Ovary (tissue), 9 donors: ENCODE measurements around the gene RFX3. TPM values are rescaled to one million over a fixed set of nuclear protein-coding genes. Genes with fewer than 3 reads are reported as not detected.
"Not testable (repeated sequence)": the region's sequence is repeated elsewhere in the genome, so short reads cannot be mapped to it uniquely, and the experiment has no call there.

Experiments
- DNase-seq, 5 donors: peaks; one replicate each; pipeline ENCODE4 v3.0.0-alpha.2; 2019 to 2020
- H3K27ac ChIP-seq, 2 donors: fragments of 200-600 bp; one replicate each; pipeline versions ENCODE4 v1.5.1 to v1.8.0; 2019 to 2022
- H3K27me3 ChIP-seq: fragments of 200-600 bp; one replicate; pipeline ENCODE4 v1.8.0; 2022
- H3K36me3 ChIP-seq: fragments of 200-600 bp; sonication (generic); one replicate; pipeline ENCODE4 v1.5.1; 2019
- H3K4me1 ChIP-seq: one replicate; pipeline ENCODE4 v1.8.1; 2013; ENCODE audit warnings: mild to moderate bottlenecking, moderate library complexity; ENCODE audit not compliant: insufficient read depth
- H3K4me3 ChIP-seq: fragments of 200-600 bp; sonication (generic); one replicate; pipeline ENCODE4 v1.5.1; 2017
- H3K9me3 ChIP-seq, 2 donors: fragments of 200-600 bp in 1 of 2; sonication (generic) in 1 of 2; one replicate each; pipeline versions ENCODE4 v1.5.1 to v1.8.1; 2013 to 2019; ENCODE audit warnings: mild to moderate bottlenecking in 1 of 2, moderate library complexity in 1 of 2
- EP300 ChIP-seq: sonication (generic); formaldehyde crosslinking; IDR thresholded peaks from one replicate; pipeline ENCODE4 v1.6.1; 2017; ENCODE audit warnings: antibody characterized with exemption
- POLR2A ChIP-seq: fragments of 450-650 bp; IDR thresholded peaks from one replicate; pipeline ENCODE4 v1.6.1; 2017; ENCODE audit warnings: antibody characterized with exemption, mild to moderate bottlenecking, moderate library complexity
- WGBS, 3 donors: extraction: QIAGEN DNeasy Blood & Tissue Kit in 1 of 3; methylation state at CpG; one replicate each; pipeline versions ENCODE4 v1.1.5 to v1.1.7; 2013 to 2017; 5-methylcytosine and 5-hydroxymethylcytosine counted together
- intact Hi-C, 4 donors: fragments of 100-400 bp; cut with DNase I; formaldehyde crosslinking; loops; one replicate each; pipeline versions ENCODE4 v1.11.0 to v1.15.1; 2022 to 2023
- polyA plus RNA-seq, 2 donors: library from polyadenylated mRNA; stranded (reverse); fragments of 200-250 nt in 1 of 2; fragments of 350-450 nt in 1 of 2; fragmentation: Illumina TruSeq in 1 of 2; extraction: RNeasy Lipid Tissue Mini Kit (QIAGEN cat#74804) in 1 of 2; gene quantifications; one replicate each; pipeline ENCODE4 v1.2.3, GENCODE V29; 2013 to 2014
- total RNA-seq, 7 donors: library from RNA; depleted of rRNA in 2 of 7; stranded (reverse); fragments of >200 nt in 2 of 7; fragmentation: NEBNext Ultra II Directional in 3 of 7; extraction: Animal tissue kit (Norgen Biotek cat#: 25700) in 3 of 7; gene quantifications; one replicate each; pipeline versions ENCODE4 v1.1.0 to v1.2.4, GENCODE V29; 2016 to 2023
- TF ChIP-seq, protein P1 (sequence below), 3 donors: fragments of 450-650 bp in 2 of 3; fragments of 200-600 bp in 1 of 3; IDR thresholded peaks; one replicate each; pipeline versions ENCODE4 v1.5.1 to v1.8.0; 2016 to 2022; ENCODE audit warnings: antibody characterized with exemption in 3 of 3, mild to moderate bottlenecking in 1 of 3
- donor health status: DM: no; HTN: no; CAD: no; lungs with moderate emphysema.
- donor health status: DM: no; HTN: no; CAD: no.
- donor health status: Bipolar disorder and iron deficiency.
- donor health status: DM: yes; HTN: yes; CAD: no.
- donor health status: DM: no; HTN: no; CAD: no.
- donor health status: DM: yes; HTN: yes; CAD: no.

RFX3 gene
- total and polyA plus RNA-seq, 9 donors = 2.6 to 22.7 (median 15.4) TPM

DNA sequence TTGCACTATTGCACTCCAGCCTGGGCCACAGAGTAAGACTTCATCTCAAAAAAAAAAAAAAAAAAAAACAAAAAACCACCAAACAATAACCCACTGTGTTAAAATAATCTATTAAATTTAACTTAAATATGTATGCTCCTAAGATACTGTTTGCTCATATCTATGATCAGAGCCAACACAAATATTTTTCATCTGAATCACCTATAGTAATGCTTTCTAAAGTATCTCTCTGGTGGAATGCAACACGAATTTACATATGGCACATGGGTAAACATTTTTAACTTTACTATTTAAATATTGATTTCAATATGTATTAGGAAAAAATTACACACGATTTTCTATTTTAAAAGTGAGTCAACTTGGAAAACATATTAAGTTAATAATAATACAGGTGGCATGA, 196.4 kb downstream of the RFX3 start:
- Histone ChIP-seq H3K27me3 (no peaks in the 10 kb centered on the region), H3K36me3 (no peaks in the 10 kb centered on the region), H3K4me3 (no peak overlapping the region), H3K4me1 (no peaks in the 10 kb centered on the region), H3K27ac (no peak overlapping the region), H3K9me3 (no peaks in the 10 kb centered on the region)
- no peak for DNase-seq
- intact Hi-C loops = no loop called here
- TF ChIP-seq EP300 = no peak
- TF ChIP-seq, protein P1, sequence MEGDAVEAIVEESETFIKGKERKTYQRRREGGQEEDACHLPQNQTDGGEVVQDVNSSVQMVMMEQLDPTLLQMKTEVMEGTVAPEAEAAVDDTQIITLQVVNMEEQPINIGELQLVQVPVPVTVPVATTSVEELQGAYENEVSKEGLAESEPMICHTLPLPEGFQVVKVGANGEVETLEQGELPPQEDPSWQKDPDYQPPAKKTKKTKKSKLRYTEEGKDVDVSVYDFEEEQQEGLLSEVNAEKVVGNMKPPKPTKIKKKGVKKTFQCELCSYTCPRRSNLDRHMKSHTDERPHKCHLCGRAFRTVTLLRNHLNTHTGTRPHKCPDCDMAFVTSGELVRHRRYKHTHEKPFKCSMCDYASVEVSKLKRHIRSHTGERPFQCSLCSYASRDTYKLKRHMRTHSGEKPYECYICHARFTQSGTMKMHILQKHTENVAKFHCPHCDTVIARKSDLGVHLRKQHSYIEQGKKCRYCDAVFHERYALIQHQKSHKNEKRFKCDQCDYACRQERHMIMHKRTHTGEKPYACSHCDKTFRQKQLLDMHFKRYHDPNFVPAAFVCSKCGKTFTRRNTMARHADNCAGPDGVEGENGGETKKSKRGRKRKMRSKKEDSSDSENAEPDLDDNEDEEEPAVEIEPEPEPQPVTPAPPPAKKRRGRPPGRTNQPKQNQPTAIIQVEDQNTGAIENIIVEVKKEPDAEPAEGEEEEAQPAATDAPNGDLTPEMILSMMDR (IDR thresholded peaks at IDR 0.05) = no peak
- TF ChIP-seq POLR2A = no peak
- 85 to 91% (median 90%) methylated on average over 2 of the region's 2 CpGs for WGBS, 3 donors

DNA sequence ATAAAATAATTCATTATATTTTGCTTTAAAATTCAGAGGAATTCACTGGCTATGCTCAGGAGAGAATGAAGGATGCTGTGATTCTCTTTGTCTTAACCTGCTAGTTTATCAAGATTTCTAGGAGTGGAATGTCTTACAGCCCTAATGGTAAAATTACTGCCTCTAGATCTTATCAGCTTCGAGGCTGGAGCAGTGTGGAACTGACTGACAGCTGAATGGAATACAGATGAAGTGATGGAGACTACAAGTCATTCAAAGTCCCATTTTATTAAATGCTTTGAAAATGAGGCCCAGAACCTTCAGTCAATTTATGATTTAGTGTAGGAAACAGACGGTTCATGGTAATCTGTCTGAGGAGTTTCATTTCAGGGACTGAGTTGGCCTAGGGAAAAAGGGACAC, 202.1 kb downstream of the RFX3 start:
- no peak for DNase-seq
- TF ChIP-seq, protein P1 (IDR thresholded peaks at IDR 0.05) = no peak
- TF ChIP-seq POLR2A (no peak), EP300 (no peak)
- 51 to 68% (median 66%) methylated on average over 2 of the region's 2 CpGs for WGBS, 3 donors
- no peaks in the 10 kb centered on the region for H3K4me1 ChIP-seq
- no peak overlapping the region for H3K27ac ChIP-seq
- H3K36me3 ChIP-seq = no peaks in the 10 kb centered on the region
- intact Hi-C loops = no loop called here
- no peaks in the 10 kb centered on the region for H3K27me3 ChIP-seq
- no peak overlapping the region for H3K4me3 ChIP-seq
- H3K9me3 ChIP-seq = no peaks in the 10 kb centered on the region

DNA sequence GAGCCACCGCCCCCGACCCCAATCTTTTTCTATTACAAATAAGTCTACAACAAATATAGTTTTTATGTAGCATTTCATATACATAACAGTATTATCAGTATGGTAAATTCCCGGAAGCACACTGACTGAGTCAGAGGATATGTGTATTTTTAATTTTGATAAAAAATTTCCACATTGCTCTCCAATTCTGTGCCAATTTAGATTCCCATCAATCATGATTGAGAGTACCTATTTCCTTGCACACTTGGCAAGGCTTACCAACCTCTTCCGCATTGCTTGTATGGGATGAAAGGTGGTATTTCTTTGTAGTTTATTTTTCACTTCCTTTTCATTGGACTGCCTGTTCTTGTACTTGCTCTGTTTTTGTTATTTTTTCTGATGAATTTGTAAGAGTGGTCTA, 204.6 kb downstream of the RFX3 start:
- intact Hi-C loops = no loop called here
- no peaks in the 10 kb centered on the region for H3K27me3 ChIP-seq
- no peak overlapping the region for H3K27ac ChIP-seq
- H3K36me3 ChIP-seq = no peaks in the 10 kb centered on the region
- no peaks in the 10 kb centered on the region for H3K9me3 ChIP-seq
- DNase-seq = no peak
- WGBS, 3 donors = 66 to 89% (median 77%) methylated on average over 4 of the region's 4 CpGs
- TF ChIP-seq, protein P1 (IDR thresholded peaks at IDR 0.05) = no peak
- TF ChIP-seq POLR2A (no peak), EP300 (no peak)
- no peaks in the 10 kb centered on the region for H3K4me1 ChIP-seq
- H3K4me3 ChIP-seq = no peak overlapping the region

DNA sequence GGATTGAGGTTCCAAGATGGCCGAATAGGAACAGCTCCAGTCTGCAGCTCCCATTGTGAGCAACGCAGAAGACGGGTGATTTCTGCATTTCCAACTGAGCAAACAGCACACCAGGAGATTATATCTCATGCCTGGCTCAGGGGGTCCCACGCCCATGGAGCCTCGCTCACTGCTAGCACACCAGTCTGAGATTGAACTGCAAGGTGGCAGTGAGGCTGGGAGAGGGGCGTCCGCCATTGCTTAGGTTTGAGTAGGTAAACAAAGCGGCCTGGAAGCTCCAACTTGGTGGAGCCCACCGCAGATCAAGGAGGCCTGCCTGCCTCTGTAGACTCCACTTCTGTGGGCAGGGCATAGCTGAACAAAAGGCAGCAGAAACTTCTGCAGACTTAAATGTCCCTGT, 213.2 kb downstream of the RFX3 start:
- H3K4me3 ChIP-seq, H3K4me1 ChIP-seq, H3K9me3 ChIP-seq, DNase-seq, intact Hi-C loops, H3K36me3 ChIP-seq, H3K27me3 ChIP-seq, H3K27ac ChIP-seq: not testable (repeated sequence)
- WGBS, 3 donors = 91 to 98% (median 93%) methylated on average over 9 of the region's 9 CpGs

DNA sequence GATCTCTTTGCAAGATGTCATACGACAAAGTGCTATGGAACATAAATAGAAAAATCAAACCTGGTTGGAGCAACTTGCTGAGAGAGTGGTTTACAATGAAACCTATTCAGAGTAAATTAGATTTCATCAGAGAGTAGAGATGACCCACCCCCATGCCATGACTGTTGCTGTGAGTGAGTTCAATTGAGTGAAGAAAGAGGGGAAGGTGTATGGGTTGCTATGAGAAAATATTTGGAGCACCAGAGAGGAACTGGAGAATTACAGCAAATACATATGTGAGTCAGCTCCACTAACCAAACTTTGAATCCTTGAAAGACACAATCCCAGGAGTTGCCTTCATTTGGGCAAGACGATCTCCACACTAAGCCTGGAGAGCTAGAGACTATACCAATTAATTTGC, 217.2 kb downstream of the RFX3 start:
- WGBS, 3 donors = 92 to 95% (median 95%) methylated on average over 2 of the region's 2 CpGs
- Histone ChIP-seq H3K4me1 (no peaks in the 10 kb centered on the region), H3K27me3 (no peaks in the 10 kb centered on the region), H3K36me3 (no peaks in the 10 kb centered on the region), H3K27ac (no peak overlapping the region), H3K4me3 (no peak overlapping the region), H3K9me3 (no peaks in the 10 kb centered on the region)
- intact Hi-C loops = no loop called here
- TF ChIP-seq POLR2A (no peak), EP300 (no peak)
- TF ChIP-seq, protein P1 (IDR thresholded peaks at IDR 0.05) = no peak
- DNase-seq = no peak

DNA sequence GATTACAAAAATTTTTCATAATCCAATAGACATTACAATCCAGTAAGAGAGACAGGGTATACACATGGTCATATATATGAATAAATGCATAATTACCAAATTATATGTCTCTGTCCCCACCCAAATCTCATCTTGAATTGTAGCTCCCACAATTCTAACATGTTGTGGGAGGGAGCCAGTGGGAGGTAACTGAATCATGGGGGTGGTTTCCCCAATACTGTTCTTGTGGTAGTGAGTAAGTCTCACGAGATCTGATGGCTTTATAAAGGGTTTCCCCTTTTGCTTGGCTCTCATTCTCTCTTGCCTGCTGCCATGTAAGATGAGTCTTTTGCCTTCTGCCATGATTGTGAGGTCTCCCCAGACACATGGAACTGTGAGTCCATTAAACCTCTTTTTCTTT, 221.4 kb downstream of the RFX3 start:
- H3K36me3 ChIP-seq, H3K4me3 ChIP-seq, intact Hi-C loops, H3K27me3 ChIP-seq, H3K27ac ChIP-seq, H3K4me1 ChIP-seq, H3K9me3 ChIP-seq, DNase-seq: not testable (repeated sequence)
- 96 to 97% (median 97%) methylated on average over 1 of the region's 1 CpG for WGBS, 3 donors
